Calu3 (cell line): ENCODE measurements around the gene TCP11L1. TPM values are rescaled to one million over a fixed set of nuclear protein-coding genes. Genes with fewer than 3 reads are reported as not detected.

Experiments
- BruUV-seq: library from RNA; stranded (reverse); fragments of 400-500 nt; replicated peaks from 2 replicates; lab custom pipeline; 2021; lab: Mats Ljungman, UMichigan
- CTCF ChIA-PET: fragments of 300-600 bp; sonication (Branson Sonifier 250); formaldehyde crosslinking; loops from one replicate; lab custom pipeline; 2022; ENCODE audit warnings: antibody characterized with exemption; lab: Charles Lee
- DNase-seq: peaks from one replicate; pipeline ENCODE4 v3.0.0; 2022
- H3K27ac Mint-ChIP-seq: one replicate; pipeline ENCODE4 v1.8.0; 2022; ENCODE audit warnings: mixed read lengths; ENCODE audit not compliant: unreplicated experiment
- H3K27me3 Mint-ChIP-seq: one replicate; pipeline ENCODE4 v1.8.0; 2022; ENCODE audit warnings: mixed read lengths; ENCODE audit not compliant: unreplicated experiment
- H3K36me3 Mint-ChIP-seq: one replicate; pipeline ENCODE4 v1.8.0; 2022; ENCODE audit warnings: mild to moderate bottlenecking, moderate library complexity, mixed read lengths; ENCODE audit not compliant: insufficient read depth, unreplicated experiment
- H3K4me1 Mint-ChIP-seq: one replicate; pipeline ENCODE4 v1.8.0; 2022; ENCODE audit warnings: mild to moderate bottlenecking, low read depth, mixed read lengths; ENCODE audit not compliant: unreplicated experiment
- H3K4me3 Mint-ChIP-seq: one replicate; pipeline ENCODE4 v1.8.0; 2022; ENCODE audit warnings: mild to moderate bottlenecking, low read depth, moderate library complexity, mixed read lengths; ENCODE audit not compliant: unreplicated experiment
- H3K9me3 Mint-ChIP-seq: one replicate; pipeline ENCODE4 v1.8.0; 2022; ENCODE audit warnings: low read depth, mixed read lengths; ENCODE audit not compliant: unreplicated experiment
- intact Hi-C: fragments of 100-400 bp; cut with micrococcal nuclease; formaldehyde crosslinking; loops from one replicate; pipeline ENCODE4 v1.10.0; 2022; ENCODE audit not compliant: unreplicated experiment
- total RNA-seq: library from RNA; stranded (reverse); gene quantifications from 2 replicates; pipeline ENCODE4 v1.2.3, GENCODE V29; 2022
- TF ChIP-seq, protein P1 (sequence below): fragments of 200-600 bp; IDR thresholded peaks from one replicate; pipeline ENCODE4 v1.8.0; 2022; ENCODE audit warnings: antibody characterized with exemption; ENCODE audit not compliant: unreplicated experiment

TCP11L1 gene
- total RNA-seq, 1 experiment from 2014 or later, result 9.6 TPM

DNA sequence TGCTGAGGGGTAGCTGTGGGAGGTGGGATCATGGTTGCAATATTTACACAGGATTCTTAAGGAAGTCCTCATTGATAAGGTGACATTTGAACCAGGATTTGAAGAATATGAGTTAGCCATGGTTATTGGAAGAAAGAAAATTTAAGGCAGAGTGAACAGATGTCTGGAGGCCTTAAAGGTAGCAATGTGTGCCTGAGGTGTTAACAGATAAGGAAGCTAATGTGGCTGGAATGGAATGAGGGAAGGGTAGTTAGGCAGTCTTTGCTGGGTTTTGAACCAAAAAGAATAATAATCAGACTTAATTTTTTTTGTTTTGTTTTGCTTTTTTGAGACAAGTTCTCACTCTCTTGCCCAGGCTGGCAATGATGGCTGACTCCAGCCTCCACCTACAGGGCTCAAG, 33.4 kb upstream of the TCP11L1 start:
- no peak for DNase-seq
- intact Hi-C loops, result no loop called here
- CTCF ChIA-PET, result no interaction called here
- Mint-ChIP-seq H3K9me3 (no peaks in the 10 kb centered on the region), H3K27ac (no peak overlapping the region), H3K4me1 (no peaks in the 10 kb centered on the region), H3K27me3 (no peaks in the 10 kb centered on the region), H3K36me3 (no peaks in the 10 kb centered on the region), H3K4me3 (no peak overlapping the region)
- no TSS peak for BruUV-seq
- TF ChIP-seq, protein P1, sequence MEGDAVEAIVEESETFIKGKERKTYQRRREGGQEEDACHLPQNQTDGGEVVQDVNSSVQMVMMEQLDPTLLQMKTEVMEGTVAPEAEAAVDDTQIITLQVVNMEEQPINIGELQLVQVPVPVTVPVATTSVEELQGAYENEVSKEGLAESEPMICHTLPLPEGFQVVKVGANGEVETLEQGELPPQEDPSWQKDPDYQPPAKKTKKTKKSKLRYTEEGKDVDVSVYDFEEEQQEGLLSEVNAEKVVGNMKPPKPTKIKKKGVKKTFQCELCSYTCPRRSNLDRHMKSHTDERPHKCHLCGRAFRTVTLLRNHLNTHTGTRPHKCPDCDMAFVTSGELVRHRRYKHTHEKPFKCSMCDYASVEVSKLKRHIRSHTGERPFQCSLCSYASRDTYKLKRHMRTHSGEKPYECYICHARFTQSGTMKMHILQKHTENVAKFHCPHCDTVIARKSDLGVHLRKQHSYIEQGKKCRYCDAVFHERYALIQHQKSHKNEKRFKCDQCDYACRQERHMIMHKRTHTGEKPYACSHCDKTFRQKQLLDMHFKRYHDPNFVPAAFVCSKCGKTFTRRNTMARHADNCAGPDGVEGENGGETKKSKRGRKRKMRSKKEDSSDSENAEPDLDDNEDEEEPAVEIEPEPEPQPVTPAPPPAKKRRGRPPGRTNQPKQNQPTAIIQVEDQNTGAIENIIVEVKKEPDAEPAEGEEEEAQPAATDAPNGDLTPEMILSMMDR, result no peak

DNA sequence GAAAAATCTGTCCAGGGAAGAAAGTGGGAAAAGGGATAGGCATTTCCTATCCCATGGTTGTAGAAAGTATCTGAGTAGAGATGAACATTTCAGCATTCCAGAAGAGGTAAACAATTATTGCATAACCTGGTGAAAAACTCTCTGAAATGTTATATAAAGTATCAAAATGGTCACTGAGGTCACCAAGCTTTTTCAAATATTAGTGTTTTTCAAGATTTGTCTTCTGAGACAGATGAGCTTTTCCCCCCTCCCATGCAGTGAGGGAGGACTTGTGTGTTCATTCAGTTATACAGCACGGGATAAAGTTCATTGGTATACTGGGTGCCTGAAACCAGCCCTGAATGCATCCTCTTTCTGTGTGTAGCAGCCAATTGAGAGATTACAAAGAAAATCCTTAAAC, 25.6 kb upstream of the TCP11L1 start:
- Mint-ChIP-seq H3K9me3 (no peaks in the 10 kb centered on the region), H3K4me1 (no peaks in the 10 kb centered on the region), H3K27ac (no peak overlapping the region), H3K27me3 (no peaks in the 10 kb centered on the region), H3K4me3 (no peak overlapping the region), H3K36me3 (peaks cover 12% of the 10 kb centered on the region)
- BruUV-seq, result no TSS peak
- TF ChIP-seq, protein P1, result no peak
- DNase-seq, result no peak
- intact Hi-C loops, result no loop called here
- CTCF ChIA-PET, result no interaction called here

DNA sequence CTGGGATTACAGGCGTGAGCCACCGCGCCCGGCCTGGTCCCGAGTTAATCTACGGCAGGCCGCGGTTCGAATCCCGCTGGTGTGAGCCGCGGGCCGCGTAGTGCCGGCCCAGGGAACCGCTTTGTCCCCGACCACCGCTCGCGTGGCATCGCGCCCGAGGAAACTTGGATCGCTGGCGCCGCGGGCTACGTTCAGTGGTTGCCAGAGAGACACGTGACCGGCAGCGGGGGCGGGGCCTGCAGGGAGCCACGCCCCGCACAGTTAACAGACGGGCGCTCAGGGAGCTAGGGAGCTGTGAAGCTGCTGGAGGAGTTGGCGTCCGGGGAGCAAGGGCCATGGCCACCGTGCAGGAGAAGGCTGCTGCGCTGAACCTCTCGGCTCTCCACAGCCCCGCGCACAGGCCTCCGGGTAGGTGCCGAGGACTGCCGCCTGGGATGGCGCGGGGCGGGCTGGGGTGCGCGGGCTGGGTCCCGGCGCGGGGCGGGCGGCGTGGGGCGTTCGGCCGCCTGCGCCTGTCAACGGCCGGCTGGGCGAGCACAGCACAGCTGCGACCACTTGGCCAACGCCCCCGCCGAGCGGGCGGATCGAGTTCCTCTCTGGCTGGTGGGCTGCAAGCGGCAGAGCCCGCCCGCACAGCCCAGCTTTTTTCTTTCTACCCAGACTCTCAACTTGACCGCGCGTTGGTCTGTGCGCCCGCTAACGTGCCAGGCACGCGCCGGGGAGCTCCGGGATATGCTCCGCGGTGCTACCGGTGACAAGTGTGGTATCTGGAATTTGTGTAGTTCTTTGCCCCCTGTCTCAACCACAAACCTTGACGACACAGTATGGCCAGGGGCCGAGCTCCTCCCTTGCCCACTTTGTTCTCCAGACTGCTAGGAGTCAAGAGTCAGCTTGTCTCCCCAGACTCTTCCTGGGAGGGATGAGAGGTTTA, 23.5 kb upstream of the TCP11L1 start, which contains the start of gene DEPDC7:
Gene DEPDC7 (plus strand): TSS at position 258 of the 931 bp plus-strand sequence. CDS start 78 bp downstream, at position 336.
- Mint-ChIP-seq H3K4me3 (peak within 1 kb of the TSS; percentile 87), H3K36me3 (peaks cover 12% of the 10 kb centered on the region), H3K27ac (peak within 1 kb of the TSS; percentile 26), H3K4me1 (no peaks in the 10 kb centered on the region), H3K9me3 (no peaks in the 10 kb centered on the region), H3K27me3 (no peaks in the 10 kb centered on the region)
- TF ChIP-seq, protein P1, result no peak
- CTCF ChIA-PET, result interaction anchor here (1.3 kb wide), 1 partner anchor 50 kb away, joined by 5 read pairs; no protein-coding TSS in a partner anchor
- intact Hi-C loops, result no loop called here
- peak; percentile 91 for DNase-seq
- no TSS peak for BruUV-seq

DNA sequence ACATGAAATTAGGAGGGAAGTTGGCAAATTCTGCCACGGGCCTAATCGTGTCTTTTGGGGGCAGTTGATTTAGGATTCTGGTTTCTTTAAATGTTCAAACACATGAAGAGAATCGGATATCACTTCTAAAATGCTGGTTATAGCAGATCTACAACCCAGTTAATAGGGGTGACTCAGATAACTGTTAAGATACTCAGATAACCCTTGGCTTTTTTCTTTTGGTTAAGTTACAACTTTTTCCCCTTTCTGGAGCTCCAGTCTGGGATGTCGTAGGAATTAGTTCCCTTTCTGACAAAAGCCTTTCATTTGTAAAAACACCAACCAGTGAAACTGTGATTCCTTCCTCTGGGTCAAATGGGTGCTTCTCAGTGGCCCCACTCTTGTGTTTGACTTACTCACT, 22.7 kb upstream of the TCP11L1 start:
- TF ChIP-seq, protein P1, result no peak
- H3K36me3 Mint-ChIP-seq, result peaks cover 12% of the 10 kb centered on the region
- no peaks in the 10 kb centered on the region for H3K27me3 Mint-ChIP-seq
- H3K4me3 Mint-ChIP-seq, result peak overlapping the region; percentile 87
- DNase-seq, result no peak
- H3K27ac Mint-ChIP-seq, result peak overlapping the region; percentile 26
- H3K9me3 Mint-ChIP-seq, result no peaks in the 10 kb centered on the region
- no TSS peak for BruUV-seq
- H3K4me1 Mint-ChIP-seq, result no peaks in the 10 kb centered on the region
- intact Hi-C loops, result no loop called here
- CTCF ChIA-PET, result interaction anchor here (1.3 kb wide), 1 partner anchor 49 kb away, joined by 5 read pairs; no protein-coding TSS in a partner anchor
